HepG2 (cell line): ENCODE results near the gene GALNT10. TPM values are rescaled to one million over a fixed set of nuclear protein-coding genes. Genes with fewer than 3 reads are reported as not detected.

Source experiments
- ATAC-seq: fragments of 200-7000 bp; cut with Tn5 transposase; 3 replicates; pipeline ENCODE4 v1.9.1; 2020; ENCODE audit warnings: mild to moderate bottlenecking, moderate library complexity
- BruUV-seq: library from RNA; stranded (reverse); fragments of 400-500 nt; replicated peaks from 2 replicates; lab custom pipeline; 2021; lab: Mats Ljungman, UMichigan
- CTCF ChIA-PET: fragments of 300-600 bp; formaldehyde crosslinking; extraction: SDS; loops from one replicate; lab custom pipeline; 2021; ENCODE audit warnings: low total read pairs, inconsistent platforms, low intra/inter-chr PET ratio; lab: Yijun Ruan, JAX
- POLR2A ChIA-PET: fragments of 350-600 bp; sonication (Branson Sonifier 250); formaldehyde crosslinking; loops from one replicate; lab custom pipeline; 2020; ENCODE audit warnings: antibody characterized with exemption, inconsistent platforms; lab: Yijun Ruan, JAX
- DNase-seq: peaks from one replicate; pipeline ENCODE4 v3.0.0-alpha.2; 2015; ENCODE audit warnings: low spot score
- FAIRE-seq: peaks from 3 replicates; lab custom pipeline; 2011; peaks lifted over from hg19 to GRCh38; lab: Jason Lieb, UNC
- H2AFZ ChIP-seq: one replicate; pipeline ENCODE4 v1.6.1; 2011; ENCODE audit warnings: low read length, inconsistent platforms
- H3K27ac ChIP-seq: fragments of 300-600 bp; 3 replicates; pipeline ENCODE4 v1.8.0; 2011; ENCODE audit warnings: mixed run types, mild to moderate bottlenecking, mixed read lengths, low read length, inconsistent platforms; ENCODE audit not compliant: insufficient read depth; ENCODE audit errors: extremely low read length
- H3K27me3 ChIP-seq, 2 experiments: fragments of 200-600 bp in 1 of 2; 2 replicates in 1 of 2; 3 replicates in 1 of 2; pipeline versions ENCODE4 v1.6.0 to v1.8.0; 2011; ENCODE audit warnings: low read length in 2 of 2, mild to moderate bottlenecking in 2 of 2, moderate library complexity in 2 of 2, inconsistent platforms in 1 of 2; ENCODE audit not compliant: insufficient read depth in 2 of 2, control insufficient read depth in 1 of 2
- H3K36me3 ChIP-seq, 2 experiments: fragments of 200-600 bp in 1 of 2; replicated peaks in 1 of 2; 2 replicates in 1 of 2; 3 replicates in 1 of 2; pipeline versions ENCODE4 v1.5.1 to v1.8.0; 2011; ENCODE audit warnings: low read length in 2 of 2, inconsistent platforms in 1 of 2; ENCODE audit not compliant: insufficient read depth in 2 of 2, control insufficient read depth in 1 of 2
- H3K4me1 ChIP-seq: 2 replicates; pipeline ENCODE4 v1.5.1; 2012; ENCODE audit warnings: low read length, inconsistent platforms; ENCODE audit not compliant: insufficient read depth
- H3K4me2 ChIP-seq: 2 replicates; pipeline ENCODE4 v1.6.0; 2011; ENCODE audit warnings: low read depth, low read length, inconsistent platforms
- H3K4me3 ChIP-seq, 3 experiments: fragments of 200-600 bp in 1 of 3; sonication (generic), shearing (Covaris generic) in 1 of 3; replicated peaks in 1 of 3; 2 replicates each; pipeline ENCODE4 v1.5.1; 2011 to 2016; ENCODE audit warnings: low read length in 3 of 3, inconsistent platforms in 2 of 3, low read depth in 2 of 3, mild to moderate bottlenecking in 2 of 3, control low read depth in 1 of 3, mixed read lengths in 1 of 3; ENCODE audit not compliant: insufficient read depth in 1 of 3
- H3K79me2 ChIP-seq: one replicate; pipeline ENCODE4 v1.6.1; 2011; ENCODE audit warnings: low read length, inconsistent platforms; ENCODE audit not compliant: insufficient read depth
- H3K9ac ChIP-seq: 2 replicates; pipeline ENCODE4 v1.6.0; 2011; ENCODE audit warnings: mild to moderate bottlenecking, low read depth, low read length, inconsistent platforms; ENCODE audit not compliant: insufficient read depth
- H3K9me3 ChIP-seq: 2 replicates; pipeline ENCODE4 v1.5.1; 2012; ENCODE audit warnings: mild to moderate bottlenecking, low read length
- H4K20me1 ChIP-seq: 2 replicates; pipeline ENCODE4 v1.6.0; 2011; ENCODE audit warnings: inconsistent platforms, mild to moderate bottlenecking, low read length, moderate library complexity; ENCODE audit not compliant: insufficient read depth
- ISL2 ChIP-seq: sonication (generic); formaldehyde crosslinking; IDR thresholded peaks from 2 replicates; pipeline ENCODE4 v1.5.0; 2020; ENCODE audit warnings: missing genetic modification reagents
- MNT ChIP-seq: fragments of 450-650 bp; IDR thresholded peaks from 2 replicates; pipeline ENCODE4 v1.6.1; 2016
- NKX3-1 ChIP-seq: sonication (generic); formaldehyde crosslinking; IDR thresholded peaks from 2 replicates; pipeline ENCODE4 v1.5.0; 2020; ENCODE audit warnings: missing genetic modification reagents
- NR2F2 ChIP-seq: IDR thresholded peaks from 2 replicates; pipeline ENCODE4 v1.6.1; 2012; ENCODE audit warnings: low read depth, inconsistent platforms, borderline replicate concordance
- PATZ1 ChIP-seq: sonication (generic); formaldehyde crosslinking; IDR thresholded peaks from 2 replicates; pipeline ENCODE4 v1.4.0; 2020; ENCODE audit warnings: missing genetic modification reagents
- PBX2 ChIP-seq: IDR thresholded peaks from 2 replicates; pipeline ENCODE4 v1.6.1; 2016; ENCODE audit warnings: control low read depth
- PRPF4 ChIP-seq: fragments of 200-400 bp; formaldehyde crosslinking; IDR thresholded peaks from 2 replicates; pipeline ENCODE4 v1.6.1; 2016; ENCODE audit warnings: low read length, low read depth; ENCODE audit not compliant: poor library complexity, severe bottlenecking
- SP140L ChIP-seq: sonication (generic); formaldehyde crosslinking; IDR thresholded peaks from 2 replicates; pipeline ENCODE4 v1.4.0; 2020; ENCODE audit warnings: missing genetic modification reagents, borderline replicate concordance
- ZNF12 ChIP-seq: sonication (generic); formaldehyde crosslinking; IDR thresholded peaks from 2 replicates; pipeline ENCODE4 v1.5.0; 2020; ENCODE audit warnings: missing genetic modification reagents
- ZNF136 ChIP-seq: sonication (generic); formaldehyde crosslinking; IDR thresholded peaks from 2 replicates; pipeline ENCODE4 v1.8.1; 2022; ENCODE audit warnings: low read depth, mild to moderate bottlenecking, moderate library complexity, missing genetic modification reagents
- ZNF639 ChIP-seq: conservative IDR thresholded peaks from 2 replicates; pipeline ENCODE4 v1.6.1; 2018; ENCODE audit warnings: missing genetic modification reagents
- WGBS: methylation state at CpG from one replicate; pipeline ENCODE4 v1.1.6; 2017; ENCODE audit warnings: low lambda C conversion rate; 5-methylcytosine and 5-hydroxymethylcytosine counted together
- in situ Hi-C: cut with HindIII; loops from 2 replicates; pipeline ENCODE4 v1.10.0; 2017; ENCODE audit warnings: low pct_unique_long_range_greater_than_20kb; ENCODE audit not compliant: extremely low pct_ligation_motif_present
- intact Hi-C: fragments of 100-400 bp; cut with micrococcal nuclease; formaldehyde crosslinking; loops from one replicate; pipeline ENCODE4 v1.10.0; 2022; ENCODE audit not compliant: unreplicated experiment
- polyA plus RNA-seq, 8 experiments: library from polyadenylated mRNA; depleted of rRNA in 3 of 8; stranded (reverse) in 7 of 8; unstranded in 1 of 8; fragments of >200 nt; fragmentation: Illumina TruSeq in 4 of 8; extraction: Trizol in 4 of 8; gene quantifications; 2 replicates each; pipeline versions ENCODE4 v1.2.1 to v1.2.3, GENCODE V29; 2011 to 2016; ENCODE audit warnings: low read depth in 4 of 8, missing spikeins in 1 of 8, mixed read lengths in 1 of 8; ENCODE audit not compliant: insufficient read depth in 1 of 8
- total RNA-seq, 5 experiments: library from RNA; depleted of rRNA; stranded (reverse); fragments of >200 nt; fragmentation: Illumina TruSeq; extraction: Trizol; gene quantifications; 2 replicates each; pipeline ENCODE4 v1.2.3, GENCODE V29; 2016; ENCODE audit warnings: low read depth in 1 of 5

GALNT10 gene
- total and polyA plus RNA-seq, 2 of the 13 experiments (the other 11 are each of a cell fraction or from before 2014, with no cell fraction given): 8.1 to 11.2 TPM

GRCh38 chr5:154277499-154277898 is 87.0 kb downstream of the GALNT10 start:
- in situ Hi-C loops: no loop called here
- H3K4me1 ChIP-seq: 0 out of 2 replicates have a peak, but pooled peaks cover 8% of the 10 kb centered on the region
- H3K79me2 ChIP-seq: no peaks in the 10 kb centered on the region
- H4K20me1 ChIP-seq: no peaks in the 10 kb centered on the region
- no peak overlapping the region for H3K4me2 ChIP-seq
- DNase-seq: no peak
- ChIA-PET POLR2A (no interaction called here), CTCF (no interaction called here)
- H3K36me3 ChIP-seq: no peaks in the 10 kb centered on the region
- no TSS peak for BruUV-seq
- H3K4me3 ChIP-seq: no peak overlapping the region
- H3K9ac ChIP-seq: no peak overlapping the region
- H3K9me3 ChIP-seq: no peaks in the 10 kb centered on the region
- H3K27me3 ChIP-seq: no peaks in the 10 kb centered on the region
- WGBS: 64% methylated on average over 1 of the region's 1 CpG
- no peak overlapping the region for H2AFZ ChIP-seq
- no peak for FAIRE-seq
- TF ChIP-seq SP140L (CRISPR knock-in tag): no peak
- no peak for ATAC-seq
- H3K27ac ChIP-seq: no peak overlapping the region
- intact Hi-C loops: no loop called here

DNA sequence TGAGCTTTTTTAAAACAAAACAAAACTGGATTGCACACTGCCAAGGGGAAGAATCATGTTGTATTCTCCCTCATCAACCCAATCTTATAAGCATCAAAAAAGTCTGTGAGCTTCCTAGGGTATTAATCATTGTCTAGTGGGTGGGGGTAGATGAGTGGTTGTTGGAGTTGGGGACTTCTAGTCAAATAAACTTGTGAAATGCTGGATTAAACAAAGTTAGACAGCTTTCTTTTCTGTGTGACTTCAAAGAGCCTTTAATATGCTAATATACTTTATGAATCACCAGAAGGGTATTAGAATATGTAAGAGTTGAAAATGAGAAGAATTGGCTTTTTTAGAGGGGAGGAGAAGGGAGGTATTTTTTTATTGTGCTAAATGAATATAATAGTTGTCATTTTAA is 87.7 kb downstream of the GALNT10 start:
- in situ Hi-C loops: no loop called here
- H3K79me2 ChIP-seq: no peaks in the 10 kb centered on the region
- DNase-seq (no peak), ATAC-seq (no peak), FAIRE-seq (no peak)
- ChIA-PET CTCF (no interaction called here), POLR2A (no interaction called here)
- H3K9me3 ChIP-seq: no peaks in the 10 kb centered on the region
- intact Hi-C loops: no loop called here
- H3K4me1 ChIP-seq: 0 out of 2 replicates have a peak, but pooled peaks cover 8% of the 10 kb centered on the region
- H3K27me3 ChIP-seq: no peaks in the 10 kb centered on the region
- no peaks in the 10 kb centered on the region for H4K20me1 ChIP-seq
- no TSS peak for BruUV-seq
- H3K4me3 ChIP-seq: no peak overlapping the region
- H3K36me3 ChIP-seq: no peaks in the 10 kb centered on the region
- H3K9ac ChIP-seq: no peak overlapping the region
- H2AFZ ChIP-seq: no peak overlapping the region
- H3K27ac ChIP-seq: no peak overlapping the region
- H3K4me2 ChIP-seq: no peak overlapping the region
- TF ChIP-seq MNT: no peak
- no peak for TF ChIP-seq PBX2 (CRISPR knock-in tag)
- TF ChIP-seq PATZ1: no peak
- no peak for TF ChIP-seq ISL2 (CRISPR knock-in tag)
- TF ChIP-seq ZNF12 (CRISPR knock-in tag): no peak
- no peak for TF ChIP-seq ZNF136
- no peak for TF ChIP-seq PRPF4
- no peak for TF ChIP-seq NR2F2
- no peak for TF ChIP-seq NKX3-1 (CRISPR knock-in tag)
- no peak for TF ChIP-seq ZNF639 (CRISPR knock-in tag)
